Measurements from ENCODE around the gene TRIM34.
"Not testable (repeated sequence)": the region's sequence is repeated elsewhere in the genome, so short reads cannot be mapped to it uniquely, and the experiment has no call there.

The TRIM34 gene

GRCh38 chr11:5631417-5631816 is 6.6 kb downstream of the TRIM34 start:
- Histone ChIP-seq H3K4me3 (ENCODE audit: low read depth, low read length) (no peak overlapping the region), H3K9me3 (no peaks in the 10 kb centered on the region), H3K4me1 (no peaks in the 10 kb centered on the region), H3K27me3 (no peaks in the 10 kb centered on the region), H3K36me3 (no peaks in the 10 kb centered on the region)
- DNase-seq: no peak
- no peak for TF ChIP-seq CTCF (IDR thresholded peaks at IDR 0.05; ENCODE audit: low read depth, low read length)

- no peak for DNase-seq
- no peak for TF ChIP-seq CTCF (IDR thresholded peaks at IDR 0.05; ENCODE audit: low read depth, low read length)
- no peaks in the 10 kb centered on the region for H3K4me1 ChIP-seq
- no peaks in the 10 kb centered on the region for H3K9me3 ChIP-seq
- H3K27me3 ChIP-seq: no peaks in the 10 kb centered on the region
- no peak overlapping the region for H3K4me3 ChIP-seq (ENCODE audit: low read depth, low read length)
- no peaks in the 10 kb centered on the region for H3K36me3 ChIP-seq
These were observed 7.3 kb downstream of the TRIM34 start for GRCh38 chr11:5631969-5632635.

GRCh38 chr11:5639953-5640352 is 15.2 kb downstream of the TRIM34 start:
- DNase-seq: no peak
- no peaks in the 10 kb centered on the region for H3K27me3 ChIP-seq
- H3K4me1 ChIP-seq: no peaks in the 10 kb centered on the region
- no peaks in the 10 kb centered on the region for H3K36me3 ChIP-seq
- no peak for TF ChIP-seq CTCF (IDR thresholded peaks at IDR 0.05; ENCODE audit: low read depth, low read length)
- H3K9me3 ChIP-seq: no peaks in the 10 kb centered on the region
- no peak overlapping the region for H3K4me3 ChIP-seq (ENCODE audit: low read depth, low read length)

- no peak for TF ChIP-seq CTCF (IDR thresholded peaks at IDR 0.05; ENCODE audit: low read depth, low read length)
- Histone ChIP-seq H3K4me3 (ENCODE audit: low read depth, low read length) (no peak overlapping the region), H3K9me3 (no peaks in the 10 kb centered on the region)
These were observed 18.8 kb downstream of the TRIM34 start for GRCh38 chr11:5643585-5643984.

GRCh38 chr11:5646139-5646538 is 21.3 kb downstream of the TRIM34 start:
- DNase-seq: no peak
- TF ChIP-seq CTCF (IDR thresholded peaks at IDR 0.05; ENCODE audit: low read depth, low read length): no peak
- Histone ChIP-seq H3K4me1 (no peaks in the 10 kb centered on the region), H3K9me3 (no peaks in the 10 kb centered on the region), H3K27me3 (no peaks in the 10 kb centered on the region), H3K36me3 (no peaks in the 10 kb centered on the region), H3K4me3 (ENCODE audit: low read depth, low read length) (no peak overlapping the region)

More at GRCh38 chr11:5643585-5643984, 18.8 kb downstream of the TRIM34 start:
- Histone ChIP-seq H3K36me3 (no peaks in the 10 kb centered on the region), H3K4me1 (no peaks in the 10 kb centered on the region), H3K27me3 (no peaks in the 10 kb centered on the region)
- no peak for DNase-seq

GRCh38 chr11:5655474-5655873 is 30.7 kb downstream of the TRIM34 start:
- Histone ChIP-seq H3K4me1 (no peaks in the 10 kb centered on the region), H3K27me3 (no peaks in the 10 kb centered on the region), H3K36me3 (no peaks in the 10 kb centered on the region), H3K4me3 (ENCODE audit: low read depth, low read length) (no peak overlapping the region), H3K9me3 (no peaks in the 10 kb centered on the region)
- TF ChIP-seq CTCF (IDR thresholded peaks at IDR 0.05; ENCODE audit: low read depth, low read length): no peak
- DNase-seq: no peak

- H3K4me3 ChIP-seq (ENCODE audit: low read depth, low read length); H3K27me3 ChIP-seq; H3K36me3 ChIP-seq; DNase-seq; H3K4me1 ChIP-seq; H3K9me3 ChIP-seq: not testable (repeated sequence)
These were observed 32.2 kb downstream of the TRIM34 start for GRCh38 chr11:5656956-5657355.

Data from BE2C (cell line).